Activated T-helper 17 cell treated with anti-CD3 and anti-CD28 coated beads, Interleukin-2, amount 50 U/mL, for 72 hours (primary cell): ENCODE data around the gene GPRC5A. TPM values are rescaled to one million over a fixed set of nuclear protein-coding genes. Genes with fewer than 3 reads are reported as not detected.
A peak's percentile ranks its signal among the peaks of the same experiment; 100 is the strongest.
"Not testable (repeated sequence)": the region's sequence is repeated elsewhere in the genome, so short reads cannot be mapped to it uniquely, and the experiment has no call there.

Experiments used
- ATAC-seq: fragments of 150-1000 bp; cut with Tn5 transposase; replicated peaks from 2 replicates; pipeline ENCODE4 v1.10.0; 2021; ENCODE audit warnings: mild to moderate bottlenecking, moderate library complexity
- H3K27ac Mint-ChIP-seq: one replicate; pipeline ENCODE4 v1.8.0; 2022; ENCODE audit warnings: mixed read lengths
- H3K27me3 Mint-ChIP-seq: one replicate; pipeline ENCODE4 v1.8.0; 2022; ENCODE audit warnings: mixed read lengths
- H3K36me3 Mint-ChIP-seq: one replicate; pipeline ENCODE4 v1.8.0; 2022; ENCODE audit warnings: low read depth, mild to moderate bottlenecking, mixed read lengths
- H3K4me1 Mint-ChIP-seq: one replicate; pipeline ENCODE4 v1.8.0; 2022; ENCODE audit warnings: mixed read lengths
- H3K4me3 Mint-ChIP-seq: one replicate; pipeline ENCODE4 v1.8.0; 2022; ENCODE audit warnings: mild to moderate bottlenecking, mixed read lengths
- H3K9me3 Mint-ChIP-seq: one replicate; pipeline ENCODE4 v1.8.0; 2022; ENCODE audit warnings: mixed read lengths
- total RNA-seq, 2 donors: library from RNA; stranded (reverse); gene quantifications; one replicate each; pipeline ENCODE4 v1.2.3, GENCODE V29; 2022

The GPRC5A gene, protein sequence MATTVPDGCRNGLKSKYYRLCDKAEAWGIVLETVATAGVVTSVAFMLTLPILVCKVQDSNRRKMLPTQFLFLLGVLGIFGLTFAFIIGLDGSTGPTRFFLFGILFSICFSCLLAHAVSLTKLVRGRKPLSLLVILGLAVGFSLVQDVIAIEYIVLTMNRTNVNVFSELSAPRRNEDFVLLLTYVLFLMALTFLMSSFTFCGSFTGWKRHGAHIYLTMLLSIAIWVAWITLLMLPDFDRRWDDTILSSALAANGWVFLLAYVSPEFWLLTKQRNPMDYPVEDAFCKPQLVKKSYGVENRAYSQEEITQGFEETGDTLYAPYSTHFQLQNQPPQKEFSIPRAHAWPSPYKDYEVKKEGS
- 1 to 10 TPM in 1 of 2 donors, under 1 TPM in 1; 0.99 to 2.9 TPM for total RNA-seq

DNA sequence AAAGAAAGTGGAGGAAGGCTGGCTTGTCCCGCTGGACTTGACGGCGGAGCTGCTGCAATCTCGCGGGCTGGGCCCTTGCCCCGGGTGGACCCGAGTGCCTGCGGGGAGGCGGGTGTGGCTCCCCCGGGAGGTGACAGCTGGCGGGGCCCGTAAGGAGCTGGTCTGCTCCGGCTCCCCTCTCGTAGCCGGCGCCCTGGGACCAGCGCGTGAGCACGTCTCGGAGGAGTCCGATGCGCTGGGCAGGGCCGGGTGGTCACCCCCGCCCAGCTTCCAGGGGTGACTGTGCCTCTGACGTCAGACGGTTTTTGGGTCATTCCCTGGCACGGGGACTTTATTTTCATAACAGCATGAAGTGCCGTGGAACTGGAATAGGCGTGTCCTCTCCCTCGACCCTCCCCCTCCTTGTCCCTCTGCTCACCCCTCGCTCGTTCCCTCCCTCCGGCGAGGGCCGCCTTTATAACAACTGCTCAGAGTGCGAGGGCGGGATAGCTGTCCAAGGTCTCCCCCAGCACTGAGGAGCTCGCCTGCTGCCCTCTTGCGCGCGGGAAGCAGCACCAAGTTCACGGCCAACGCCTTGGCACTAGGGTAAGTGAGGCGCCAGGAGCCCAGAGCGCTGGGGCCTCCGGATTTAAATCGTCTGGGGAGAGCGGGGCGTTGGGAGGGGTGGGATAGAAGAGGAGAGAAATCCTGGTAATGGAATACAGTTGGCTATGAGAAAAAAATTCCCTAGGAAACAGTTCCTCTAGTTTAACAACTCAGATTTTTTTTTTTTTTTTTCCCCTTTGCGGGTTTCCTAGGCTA, at the start of gene GPRC5A:
GPRC5A (plus strand) TSS at position 483 of the 801 bp plus-strand sequence. CDS start 16,688 bp downstream, outside the sequence.
- H3K27ac Mint-ChIP-seq = no peak within 1 kb of the TSS
- H3K9me3 Mint-ChIP-seq = no peaks in the 10 kb centered on the region
- H3K27me3 Mint-ChIP-seq = peaks cover 42% of the 10 kb centered on the region
- H3K36me3 Mint-ChIP-seq = no peaks in the 10 kb centered on the region
- H3K4me1 Mint-ChIP-seq = no peaks in the 10 kb centered on the region
- peak within 1 kb of the TSS; percentile 68 for H3K4me3 Mint-ChIP-seq
- ATAC-seq = peak; percentile 75

DNA sequence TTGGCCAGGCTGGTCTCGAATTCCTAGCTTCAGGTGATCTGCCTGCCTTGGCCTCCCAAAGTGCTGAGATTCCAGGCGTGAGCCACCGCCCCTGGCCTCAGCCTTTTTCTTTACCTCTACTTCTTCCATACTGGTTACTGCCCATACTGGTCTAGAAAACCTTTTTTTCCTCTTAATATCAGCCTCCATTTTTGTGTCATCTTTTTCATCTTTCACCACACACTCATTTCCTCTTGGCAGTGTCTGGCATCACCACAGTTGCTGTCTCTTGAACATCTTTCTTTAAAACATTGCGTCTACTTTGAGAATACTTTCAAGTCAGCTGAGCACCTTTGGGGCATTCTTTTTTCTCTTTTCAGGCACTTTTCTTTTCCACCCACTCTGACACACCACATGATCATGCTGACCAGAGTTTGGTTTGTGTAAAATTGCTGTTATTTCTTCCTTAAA, 45.5 kb upstream of the GPRC5A start:
- Mint-ChIP-seq H3K27ac (peak overlapping the region; percentile 82), H3K9me3 (peaks cover 7% of the 10 kb centered on the region), H3K36me3 (peaks cover 12% of the 10 kb centered on the region), H3K27me3 (no peaks in the 10 kb centered on the region), H3K4me1 (peaks cover 12% of the 10 kb centered on the region), H3K4me3 (no peak overlapping the region)
- peak; percentile 70 for ATAC-seq

DNA sequence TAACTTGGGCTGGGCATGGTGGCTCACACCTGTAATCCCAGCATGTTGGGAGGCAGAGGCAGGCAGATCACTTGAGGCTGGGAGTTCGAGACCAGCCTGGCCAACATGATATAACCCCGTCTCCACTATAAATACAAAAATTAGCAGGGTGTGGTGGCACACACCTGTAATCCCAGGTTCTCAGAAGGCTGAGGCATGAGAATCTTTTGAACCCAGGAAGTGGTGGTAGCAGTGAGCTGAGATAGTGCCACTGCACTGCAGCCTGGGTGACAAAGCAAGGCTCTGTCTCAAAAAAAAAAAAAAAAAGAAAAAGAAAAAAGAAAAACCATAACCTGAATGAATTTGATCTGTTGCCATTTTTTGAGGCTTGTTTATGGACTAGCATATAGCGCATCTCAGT, 44.6 kb upstream of the GPRC5A start:
- ATAC-seq = peak; percentile 23
- Mint-ChIP-seq H3K9me3 (peaks cover 11% of the 10 kb centered on the region), H3K27ac (peak overlapping the region; percentile 82), H3K4me1 (peaks cover 12% of the 10 kb centered on the region), H3K36me3 (peaks cover 12% of the 10 kb centered on the region)
- not testable (repeated sequence) for H3K27me3 Mint-ChIP-seq, H3K4me3 Mint-ChIP-seq

DNA sequence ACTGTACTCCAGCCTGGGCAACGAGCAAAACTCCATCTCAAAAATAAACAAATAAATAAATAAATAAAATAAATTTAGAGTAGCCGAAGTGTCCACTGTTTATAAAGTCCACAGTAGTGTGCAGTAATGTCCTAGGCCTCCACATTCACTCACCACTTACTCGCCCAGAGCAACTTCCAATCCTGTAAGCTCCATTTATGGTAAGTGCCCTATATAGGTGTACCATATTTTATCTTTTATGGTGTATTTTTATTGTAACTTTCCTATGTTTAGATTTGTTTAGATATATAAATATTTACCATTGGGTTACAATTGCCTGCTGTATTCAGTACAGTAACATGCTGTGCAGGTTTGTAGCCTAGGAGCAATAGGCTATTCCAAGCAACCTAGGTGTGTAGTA, 37.9 kb upstream of the GPRC5A start:
- Mint-ChIP-seq H3K4me1 (no peaks in the 10 kb centered on the region), H3K4me3 (no peak overlapping the region), H3K36me3 (no peaks in the 10 kb centered on the region), H3K27ac (no peak overlapping the region), H3K27me3 (no peaks in the 10 kb centered on the region), H3K9me3 (peaks cover 7% of the 10 kb centered on the region)
- no peak for ATAC-seq

DNA sequence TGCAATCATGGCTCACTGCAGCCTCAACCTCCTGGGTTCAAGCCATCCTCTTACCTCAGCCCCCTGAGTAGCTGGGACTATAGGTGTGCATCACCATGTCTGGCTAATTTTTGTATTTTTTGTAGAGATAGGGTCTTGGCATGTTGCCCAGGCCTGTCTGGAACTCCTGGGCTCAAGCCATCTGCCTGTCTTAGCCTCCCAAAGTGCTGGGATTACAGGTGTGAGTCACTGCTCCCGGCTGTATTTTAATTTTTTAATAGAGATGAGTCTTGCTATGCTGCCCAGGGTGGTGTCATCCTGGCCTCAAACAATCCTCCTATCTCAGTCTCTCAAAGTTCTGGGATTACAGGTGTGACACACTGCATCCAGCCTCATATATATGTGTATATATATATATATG, 31.7 kb upstream of the GPRC5A start:
- no peaks in the 10 kb centered on the region for H3K4me1 Mint-ChIP-seq
- ATAC-seq = no peak
- H3K9me3 Mint-ChIP-seq = no peaks in the 10 kb centered on the region
- peaks cover 13% of the 10 kb centered on the region for H3K36me3 Mint-ChIP-seq
- H3K4me3 Mint-ChIP-seq = no peak overlapping the region
- H3K27me3 Mint-ChIP-seq = no peaks in the 10 kb centered on the region
- no peak overlapping the region for H3K27ac Mint-ChIP-seq

DNA sequence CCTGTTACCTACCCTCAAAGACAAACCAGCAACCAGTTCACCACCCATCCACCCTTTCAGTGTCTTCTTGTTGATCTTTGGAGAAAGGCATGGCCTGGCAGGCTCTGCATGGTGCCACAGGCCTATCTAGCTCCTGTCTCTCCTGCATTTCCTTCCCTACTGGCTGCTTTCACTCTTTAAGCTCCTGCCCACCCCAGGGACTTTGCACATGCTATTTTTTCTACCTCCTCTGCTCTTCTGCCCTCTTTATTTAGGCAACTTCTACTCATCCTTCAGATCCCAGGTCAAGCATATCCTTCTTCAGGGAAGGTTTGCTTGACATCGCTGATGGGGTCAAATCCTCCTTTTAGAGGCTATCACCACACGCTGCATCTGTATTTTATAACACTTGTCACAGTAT, 27.1 kb upstream of the GPRC5A start:
- Mint-ChIP-seq H3K9me3 (no peaks in the 10 kb centered on the region), H3K27ac (no peak overlapping the region), H3K27me3 (no peaks in the 10 kb centered on the region), H3K4me3 (no peak overlapping the region), H3K4me1 (no peaks in the 10 kb centered on the region), H3K36me3 (peaks cover 8% of the 10 kb centered on the region)
- no peak for ATAC-seq

DNA sequence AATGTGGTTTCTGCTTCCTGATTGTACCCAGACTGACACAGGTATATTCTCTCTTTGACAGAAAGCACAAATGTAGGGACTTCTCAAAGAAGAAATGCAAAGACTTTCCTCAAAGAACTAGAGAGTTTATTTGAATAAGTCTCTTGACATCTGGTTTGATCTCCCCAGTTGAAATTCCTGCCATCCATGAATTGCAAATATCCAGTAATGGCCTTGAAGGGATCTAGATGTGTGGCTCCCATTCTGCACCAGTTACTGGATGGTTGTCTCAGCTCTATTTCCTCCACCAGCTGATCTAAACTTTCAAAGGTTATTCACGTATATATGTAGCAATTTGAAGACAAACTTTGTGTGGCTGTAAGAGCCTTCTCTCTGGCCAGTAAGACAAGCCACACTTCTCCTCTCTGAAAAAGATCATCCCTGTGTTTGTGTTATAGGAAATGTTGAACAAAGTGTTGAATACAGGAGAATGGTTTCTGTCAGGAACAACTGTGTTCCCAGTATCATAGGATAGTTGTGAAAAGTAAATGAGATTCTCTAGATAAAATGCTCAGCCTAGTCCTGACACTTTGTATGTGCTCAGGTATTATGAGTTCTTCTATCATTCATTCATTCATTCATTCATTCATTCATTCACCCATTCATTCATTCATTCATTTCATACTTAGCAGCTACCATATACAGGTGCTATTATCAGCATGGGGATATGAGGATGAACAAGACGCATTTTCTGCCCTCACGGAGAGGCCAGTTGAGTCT, 22.7 kb upstream of the GPRC5A start:
- H3K9me3 Mint-ChIP-seq = no peaks in the 10 kb centered on the region
- no peaks in the 10 kb centered on the region for H3K27me3 Mint-ChIP-seq
- H3K36me3 Mint-ChIP-seq = peaks cover 5% of the 10 kb centered on the region
- no peak overlapping the region for H3K27ac Mint-ChIP-seq
- ATAC-seq = no peak
- no peak overlapping the region for H3K4me3 Mint-ChIP-seq
- H3K4me1 Mint-ChIP-seq = no peaks in the 10 kb centered on the region

DNA sequence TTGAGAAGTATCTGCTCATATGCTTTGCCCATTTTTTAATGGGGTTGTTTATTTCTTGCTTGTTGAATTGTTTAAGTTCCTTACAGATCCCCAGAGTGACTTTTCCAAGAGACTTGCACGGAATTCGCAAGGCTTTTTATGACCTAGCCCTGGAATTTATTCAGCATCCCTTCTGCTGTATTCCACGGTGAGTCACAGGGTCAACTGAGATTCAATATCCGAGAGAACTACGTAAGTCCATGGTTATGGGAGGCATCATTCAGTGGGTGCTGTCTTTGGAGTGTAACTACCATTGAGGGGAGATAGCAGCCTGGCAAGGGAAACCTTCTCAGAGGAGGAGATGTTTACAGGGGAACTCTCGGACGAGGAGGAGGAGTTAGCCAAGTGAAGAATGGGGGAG, 20.9 kb upstream of the GPRC5A start:
- ATAC-seq = no peak
- Mint-ChIP-seq H3K27me3 (no peaks in the 10 kb centered on the region), H3K9me3 (no peaks in the 10 kb centered on the region), H3K4me3 (no peak overlapping the region), H3K27ac (no peak overlapping the region), H3K4me1 (no peaks in the 10 kb centered on the region), H3K36me3 (no peaks in the 10 kb centered on the region)

DNA sequence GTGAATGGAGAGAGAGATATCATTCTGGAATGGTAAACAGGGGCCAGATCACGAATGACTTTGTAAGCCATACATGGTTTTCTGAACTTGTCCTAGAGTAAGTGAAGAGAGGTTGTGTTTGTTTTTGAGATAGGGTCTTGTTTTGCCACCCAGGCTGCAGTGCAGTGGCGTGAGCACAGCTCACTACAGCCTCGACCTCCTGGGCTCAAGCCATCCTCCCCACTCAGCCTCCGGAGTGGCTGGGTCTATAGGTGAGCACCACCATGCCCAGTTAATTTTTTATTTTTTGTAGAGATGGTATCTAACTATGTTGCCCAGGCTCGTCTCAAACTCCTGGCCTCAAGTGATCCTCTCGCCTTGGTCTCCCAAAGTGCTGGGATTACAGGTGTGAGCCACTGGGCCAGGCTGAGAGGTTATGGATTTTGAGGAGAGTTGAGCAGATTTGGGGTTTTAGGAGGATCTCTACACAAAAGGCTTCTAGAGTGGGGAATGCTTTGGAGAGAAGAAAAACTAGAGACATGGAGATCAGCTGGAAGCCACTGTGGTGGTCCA, 19.7 kb upstream of the GPRC5A start:
- H3K27ac Mint-ChIP-seq = no peak overlapping the region
- no peaks in the 10 kb centered on the region for H3K9me3 Mint-ChIP-seq
- H3K4me3 Mint-ChIP-seq = no peak overlapping the region
- no peaks in the 10 kb centered on the region for H3K27me3 Mint-ChIP-seq
- H3K4me1 Mint-ChIP-seq = no peaks in the 10 kb centered on the region
- ATAC-seq = no peak
- H3K36me3 Mint-ChIP-seq = no peaks in the 10 kb centered on the region

DNA sequence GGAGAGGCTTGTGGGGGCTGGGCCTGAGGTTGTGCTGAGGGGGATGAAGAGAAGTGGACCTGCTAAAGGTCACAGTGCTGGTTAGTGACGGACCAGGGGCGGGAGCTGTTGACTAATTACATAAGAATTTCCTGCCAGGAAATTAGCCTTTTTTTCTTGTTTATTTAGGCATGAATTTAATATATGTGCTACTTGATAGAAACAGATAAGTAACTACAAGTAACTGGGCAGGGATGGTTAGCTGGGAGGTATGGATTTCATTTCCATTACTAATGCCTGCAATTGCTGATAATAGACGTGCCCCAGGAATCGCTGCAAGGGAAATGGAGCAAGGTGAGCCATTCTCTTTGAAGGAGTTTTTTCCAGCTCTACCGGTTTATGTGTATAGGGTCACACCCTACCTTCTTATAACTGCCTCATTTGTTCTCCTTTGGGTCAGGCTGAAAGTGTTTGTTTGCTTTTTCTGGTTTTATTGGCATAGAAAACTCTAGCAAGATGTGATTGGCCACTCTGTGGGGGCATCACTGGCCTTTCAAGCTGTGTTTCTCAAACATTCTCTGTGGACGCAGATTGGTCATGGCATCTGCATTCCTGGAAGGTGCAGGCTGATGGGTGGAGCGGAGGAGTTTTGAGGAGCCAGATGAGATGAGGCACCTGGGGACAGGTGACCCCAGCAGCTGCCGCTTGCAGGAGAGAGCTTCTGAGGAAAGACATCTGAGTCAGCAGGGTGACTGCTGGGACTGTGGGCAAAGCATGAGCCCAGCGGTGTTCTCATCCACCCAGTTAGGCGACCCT, 19.0 kb upstream of the GPRC5A start:
- Mint-ChIP-seq H3K36me3 (no peaks in the 10 kb centered on the region), H3K4me3 (no peak overlapping the region), H3K9me3 (no peaks in the 10 kb centered on the region), H3K4me1 (no peaks in the 10 kb centered on the region), H3K27ac (no peak overlapping the region), H3K27me3 (no peaks in the 10 kb centered on the region)
- ATAC-seq = no peak

DNA sequence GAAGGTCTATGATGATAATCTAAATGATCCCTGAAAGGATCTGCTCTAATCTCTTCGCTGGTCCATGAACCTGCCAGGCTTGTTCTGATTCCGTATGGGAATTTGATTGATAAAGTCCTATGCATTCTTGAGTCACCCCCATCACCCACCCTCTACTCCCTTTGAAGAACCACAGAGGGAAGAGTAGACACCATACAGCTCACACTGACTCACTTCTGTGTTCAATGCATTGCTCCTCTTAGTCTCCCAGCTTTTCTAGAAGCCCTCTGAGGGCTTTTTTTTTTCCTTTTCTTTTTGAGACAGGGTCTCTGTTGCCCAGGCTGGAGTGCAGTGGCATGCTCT, 18.5 kb upstream of the GPRC5A start:
- ATAC-seq = no peak
- H3K27ac Mint-ChIP-seq = no peak overlapping the region

DNA sequence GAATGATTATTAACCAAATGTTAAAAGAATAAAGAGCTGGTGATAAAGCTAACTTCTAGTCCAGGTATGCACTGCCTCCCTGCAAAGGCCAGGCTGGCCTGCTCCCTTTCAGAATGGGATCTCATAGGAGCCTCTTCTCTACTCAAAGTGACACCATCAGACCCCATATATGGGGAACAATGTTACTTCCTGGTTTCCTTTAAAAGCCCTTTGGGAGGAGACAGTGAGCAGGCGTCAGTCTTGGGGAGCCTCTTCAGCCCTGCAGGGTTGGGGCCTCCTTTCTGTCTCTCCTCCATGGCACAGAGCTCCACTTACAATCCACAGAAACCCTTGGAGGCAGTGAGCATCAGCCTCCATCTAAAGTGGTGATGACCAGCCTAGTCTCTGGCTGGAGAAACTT, 17.3 kb upstream of the GPRC5A start:
- Mint-ChIP-seq H3K27me3 (no peaks in the 10 kb centered on the region), H3K27ac (no peak overlapping the region)
- ATAC-seq = no peak

More for the DNA sequence above, 18.5 kb upstream of the GPRC5A start:
- H3K36me3 Mint-ChIP-seq = no peaks in the 10 kb centered on the region
- H3K9me3 Mint-ChIP-seq = no peaks in the 10 kb centered on the region
- no peaks in the 10 kb centered on the region for H3K4me1 Mint-ChIP-seq
- no peaks in the 10 kb centered on the region for H3K27me3 Mint-ChIP-seq
- no peak overlapping the region for H3K4me3 Mint-ChIP-seq

DNA sequence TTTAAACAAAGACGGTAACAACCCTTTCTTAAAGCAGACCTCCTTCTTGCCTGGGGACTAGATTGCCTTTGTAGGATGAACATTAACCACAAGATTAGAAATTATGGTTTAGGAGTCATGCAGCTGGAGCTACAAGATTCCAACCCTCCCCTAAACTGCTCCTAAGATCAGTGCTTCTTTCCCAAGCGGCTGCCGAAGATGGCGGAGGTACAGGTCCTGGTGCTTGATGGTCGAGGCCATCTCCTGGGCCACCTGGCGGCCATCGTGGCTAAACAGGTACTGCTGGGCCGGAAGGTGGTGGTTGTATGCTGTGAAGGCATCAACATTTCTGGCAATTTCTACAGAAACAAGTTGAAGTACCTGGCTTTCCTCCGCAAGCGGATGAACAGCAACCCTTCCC, 16.1 kb upstream of the GPRC5A start:
- not testable (repeated sequence) for H3K9me3 Mint-ChIP-seq, H3K4me3 Mint-ChIP-seq, H3K4me1 Mint-ChIP-seq, ATAC-seq, H3K27me3 Mint-ChIP-seq, H3K36me3 Mint-ChIP-seq, H3K27ac Mint-ChIP-seq

More for the DNA sequence above, 17.3 kb upstream of the GPRC5A start:
- Mint-ChIP-seq H3K4me3 (no peak overlapping the region), H3K36me3 (no peaks in the 10 kb centered on the region), H3K9me3 (no peaks in the 10 kb centered on the region), H3K4me1 (no peaks in the 10 kb centered on the region)
